Esophagus muscularis mucosa (tissue), 4 donors: ENCODE results near the gene OR52B4.

Experiments
- EP300 ChIP-seq: sonication (generic); formaldehyde crosslinking; IDR thresholded peaks from one replicate; pipeline ENCODE4 v1.6.1; 2017; ENCODE audit warnings: antibody characterized with exemption
- POLR2A ChIP-seq: fragments of 450-650 bp; IDR thresholded peaks from one replicate; pipeline ENCODE4 v1.6.1; 2017; ENCODE audit warnings: antibody characterized with exemption, moderate library complexity, mild to moderate bottlenecking, low read depth
- TF ChIP-seq, protein P1 (sequence below), 3 experiments: fragments of 200-600 bp in 2 of 3; fragments of 450-650 bp in 1 of 3; sonication (generic) in 2 of 3; IDR thresholded peaks; one replicate each; pipeline ENCODE4 v1.5.1; 2017 to 2019; ENCODE audit warnings: antibody characterized with exemption in 3 of 3, mild to moderate bottlenecking in 2 of 3, moderate library complexity in 1 of 3

- TF ChIP-seq, protein P1, sequence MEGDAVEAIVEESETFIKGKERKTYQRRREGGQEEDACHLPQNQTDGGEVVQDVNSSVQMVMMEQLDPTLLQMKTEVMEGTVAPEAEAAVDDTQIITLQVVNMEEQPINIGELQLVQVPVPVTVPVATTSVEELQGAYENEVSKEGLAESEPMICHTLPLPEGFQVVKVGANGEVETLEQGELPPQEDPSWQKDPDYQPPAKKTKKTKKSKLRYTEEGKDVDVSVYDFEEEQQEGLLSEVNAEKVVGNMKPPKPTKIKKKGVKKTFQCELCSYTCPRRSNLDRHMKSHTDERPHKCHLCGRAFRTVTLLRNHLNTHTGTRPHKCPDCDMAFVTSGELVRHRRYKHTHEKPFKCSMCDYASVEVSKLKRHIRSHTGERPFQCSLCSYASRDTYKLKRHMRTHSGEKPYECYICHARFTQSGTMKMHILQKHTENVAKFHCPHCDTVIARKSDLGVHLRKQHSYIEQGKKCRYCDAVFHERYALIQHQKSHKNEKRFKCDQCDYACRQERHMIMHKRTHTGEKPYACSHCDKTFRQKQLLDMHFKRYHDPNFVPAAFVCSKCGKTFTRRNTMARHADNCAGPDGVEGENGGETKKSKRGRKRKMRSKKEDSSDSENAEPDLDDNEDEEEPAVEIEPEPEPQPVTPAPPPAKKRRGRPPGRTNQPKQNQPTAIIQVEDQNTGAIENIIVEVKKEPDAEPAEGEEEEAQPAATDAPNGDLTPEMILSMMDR (IDR thresholded peaks at IDR 0.05) = no peak
- no peak for TF ChIP-seq POLR2A
- TF ChIP-seq EP300 = no peak
Measured at GRCh38 chr11:4393858-4394223, 25.7 kb upstream of the OR52B4 start.
